CD14-positive monocyte (primary cell): ENCODE data around the gene ENGASE. TPM values are rescaled to one million over a fixed set of nuclear protein-coding genes. Genes with fewer than 3 reads are reported as not detected.

Experiments
- DNase-seq, 3 donors: peaks; one replicate each; pipeline ENCODE4 v3.0.0-alpha.2; 2011 to 2022
- H2AFZ ChIP-seq: 2 replicates; pipeline ENCODE4 v1.6.0; 2012; ENCODE audit warnings: mild to moderate bottlenecking, low read depth, low read length, inconsistent platforms; ENCODE audit not compliant: insufficient read depth, poor library complexity, severe bottlenecking
- H3K27ac ChIP-seq, 2 donors: 1 replicate in 1 of 2; 2 replicates in 1 of 2; pipeline ENCODE4 v1.5.1; 2012 to 2013; ENCODE audit warnings: low read length in 2 of 2, control low read depth in 1 of 2, inconsistent platforms in 1 of 2, low read depth in 1 of 2, mild to moderate bottlenecking in 1 of 2
- H3K27me3 ChIP-seq, 2 donors: one replicate each; pipeline versions ENCODE4 v1.6.0 to v1.6.1; 2011 to 2013; ENCODE audit warnings: low read length in 2 of 2; ENCODE audit not compliant: control insufficient read depth in 2 of 2, insufficient read depth in 2 of 2
- H3K36me3 ChIP-seq, 2 donors: replicated peaks in 1 of 2; 1 replicate in 1 of 2; 2 replicates in 1 of 2; pipeline versions ENCODE4 v1.5.1 to v1.6.1; 2012 to 2013; ENCODE audit warnings: low read length in 2 of 2, control low read depth in 1 of 2, inconsistent platforms in 1 of 2, mild to moderate bottlenecking in 1 of 2; ENCODE audit not compliant: insufficient read depth in 2 of 2, control insufficient read depth in 1 of 2
- H3K4me1 ChIP-seq, 2 donors: 1 replicate in 1 of 2; 2 replicates in 1 of 2; pipeline versions ENCODE4 v1.5.1 to v1.6.1; 2012 to 2013; ENCODE audit warnings: low read length in 2 of 2, control low read depth in 1 of 2, inconsistent platforms in 1 of 2, mild to moderate bottlenecking in 1 of 2, moderate library complexity in 1 of 2; ENCODE audit not compliant: insufficient read depth in 2 of 2, control insufficient read depth in 1 of 2
- H3K4me2 ChIP-seq: replicated peaks from 2 replicates; pipeline ENCODE3; 2012; ENCODE audit warnings: low read length, moderate library complexity, mild to moderate bottlenecking; ENCODE audit not compliant: poor library complexity, severe bottlenecking; ENCODE audit errors: extremely low read depth
- H3K4me3 ChIP-seq, 3 experiments: fragments of 200-600 bp in 1 of 3; sonication (generic) in 1 of 3; replicated peaks in 1 of 3; 1 replicate in 2 of 3; 2 replicates in 1 of 3; pipeline ENCODE4 v1.5.1; 2011 to 2013; ENCODE audit warnings: low read length in 3 of 3, mild to moderate bottlenecking in 3 of 3, control low read depth in 2 of 3, low read depth in 2 of 3, inconsistent platforms in 1 of 3, moderate library complexity in 1 of 3
- H3K79me2 ChIP-seq: 2 replicates; pipeline ENCODE4 v1.6.0; 2012; ENCODE audit warnings: mild to moderate bottlenecking, control low read depth, inconsistent platforms, low read length, moderate library complexity; ENCODE audit not compliant: insufficient read depth
- H3K9ac ChIP-seq: 2 replicates; pipeline ENCODE4 v1.6.0; 2017; ENCODE audit warnings: low read length, mild to moderate bottlenecking; ENCODE audit not compliant: insufficient read depth, poor library complexity, severe bottlenecking
- H3K9me3 ChIP-seq, 2 donors: replicated peaks in 1 of 2; 1 replicate in 1 of 2; 2 replicates in 1 of 2; pipeline versions ENCODE4 v1.5.1 to v1.6.1; 2012 to 2013; ENCODE audit warnings: low read length in 2 of 2, control low read depth in 1 of 2; ENCODE audit not compliant: control insufficient read depth in 1 of 2, insufficient read depth in 1 of 2
- H4K20me1 ChIP-seq: 2 replicates; pipeline ENCODE4 v1.6.0; 2012; ENCODE audit warnings: mild to moderate bottlenecking, low read length, control low read depth, moderate library complexity; ENCODE audit not compliant: insufficient read depth
- H3K27ac Mint-ChIP-seq, 7 donors: one replicate each; pipeline ENCODE4 v1.8.0; 2020; ENCODE audit warnings: mild to moderate bottlenecking in 7 of 7, mixed read lengths in 7 of 7, moderate library complexity in 6 of 7, inconsistent platforms in 2 of 7
- H3K27me3 Mint-ChIP-seq, 3 donors: one replicate each; pipeline ENCODE4 v1.8.0; 2021 to 2022; ENCODE audit warnings: low read depth in 3 of 3, mild to moderate bottlenecking in 3 of 3, mixed read lengths in 3 of 3, moderate library complexity in 3 of 3, inconsistent platforms in 1 of 3
- H3K36me3 Mint-ChIP-seq, 2 donors: one replicate each; pipeline ENCODE4 v1.8.0; 2020; ENCODE audit warnings: mixed read lengths in 2 of 2, inconsistent platforms in 1 of 2, mild to moderate bottlenecking in 1 of 2
- H3K4me1 Mint-ChIP-seq: one replicate; pipeline ENCODE4 v1.8.0; 2020; ENCODE audit warnings: mild to moderate bottlenecking, mixed read lengths
- H3K4me3 Mint-ChIP-seq, 2 donors: one replicate each; pipeline ENCODE4 v1.8.0; 2020; ENCODE audit warnings: mild to moderate bottlenecking in 2 of 2, mixed read lengths in 2 of 2, moderate library complexity in 1 of 2
- H3K9me3 Mint-ChIP-seq, 7 donors: one replicate each; pipeline ENCODE4 v1.8.0; 2020 to 2022; ENCODE audit warnings: mixed read lengths in 7 of 7, mild to moderate bottlenecking in 6 of 7, moderate library complexity in 6 of 7, inconsistent platforms in 2 of 7
- WGBS: methylation state at CpG from one replicate; pipeline ENCODE4 v1.1.5; 2013; ENCODE audit warnings: missing lambda C conversion rate; ENCODE audit not compliant: insufficient coverage; 5-methylcytosine and 5-hydroxymethylcytosine counted together
- intact Hi-C, 2 donors: fragments of 100-400 bp; cut with micrococcal nuclease; formaldehyde crosslinking; loops; one replicate each; pipeline versions ENCODE4 v1.15.0 to v1.15.1; 2023
- polyA plus RNA-seq, 3 donors: library from polyadenylated mRNA; depleted of rRNA in 1 of 3; unstranded in 2 of 3; stranded (reverse) in 1 of 3; fragments of 300-500 nt in 2 of 3; fragments of >200 nt in 1 of 3; fragmentation: Illumina TruSeq in 2 of 3; gene quantifications; 1 replicate in 2 of 3; 2 replicates in 1 of 3; pipeline ENCODE4 v1.2.3, GENCODE V29; 2012 to 2021
- TF ChIP-seq, protein P1 (sequence below): fragments of 200-600 bp; IDR thresholded peaks from one replicate; pipeline ENCODE4 v1.8.0; 2022; ENCODE audit warnings: antibody characterized with exemption, mild to moderate bottlenecking

Gene ENGASE
- polyA plus RNA-seq, 3 donors = 2.6 to 150 (median 3.0) TPM

DNA sequence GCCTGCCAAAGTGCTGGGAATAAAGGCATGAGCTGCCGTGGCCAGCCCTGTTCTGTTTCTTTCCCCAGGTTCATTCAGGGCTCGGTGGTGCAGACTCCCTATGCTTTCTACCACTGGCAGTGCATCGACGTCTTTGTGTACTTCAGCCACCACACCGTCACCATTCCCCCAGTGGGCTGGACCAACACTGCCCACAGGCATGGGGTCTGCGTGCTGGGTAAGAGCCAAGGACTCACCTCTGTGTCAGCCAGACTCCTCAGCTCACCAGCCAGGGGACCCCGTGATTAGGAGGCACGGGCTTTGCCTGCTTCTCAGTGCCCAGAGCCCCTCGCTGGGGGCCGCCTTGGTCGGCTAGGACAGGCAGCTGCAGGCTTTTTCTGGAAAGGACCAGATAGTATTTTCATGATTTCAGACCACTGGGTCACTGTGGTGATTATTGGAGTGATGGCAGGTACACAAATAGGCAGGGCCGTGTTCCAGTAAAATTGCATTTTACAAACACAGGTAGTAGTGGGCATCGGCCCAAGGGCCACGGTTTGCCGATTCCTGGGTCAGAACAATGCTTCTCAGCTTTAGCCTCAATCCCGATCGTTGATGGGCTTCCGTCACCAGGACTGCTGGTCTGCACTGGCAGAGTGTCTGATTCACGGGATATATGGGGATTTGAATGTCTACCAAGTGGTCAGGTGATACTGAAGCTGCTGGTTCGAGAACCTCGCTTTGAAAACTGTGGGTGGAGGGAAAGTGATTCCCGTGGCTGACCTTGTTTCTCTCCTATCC lies 5.0 kb downstream of the ENGASE start:
- H3K79me2 ChIP-seq = peaks cover 27% of the 10 kb centered on the region
- H4K20me1 ChIP-seq = peaks cover 30% of the 10 kb centered on the region
- H2AFZ ChIP-seq = no peak overlapping the region
- intact Hi-C loops = loop anchor here in 1 of 2 donors (5.0 kb wide), 1 partner anchor 32 kb away; no protein-coding TSS in a partner anchor
- peaks cover 17% of the 10 kb centered on the region for H3K4me1 Mint-ChIP-seq
- H3K27me3 Mint-ChIP-seq = peaks cover 0 to 3% (median 0%) of the 10 kb centered on the region in 3 donors
- H3K4me3 ChIP-seq = no peak overlapping the region
- no peak overlapping the region for H3K27ac ChIP-seq
- no peaks in the 10 kb centered on the region for H3K9me3 ChIP-seq
- no peak overlapping the region for H3K27ac Mint-ChIP-seq
- H3K4me1 ChIP-seq = peaks cover 13% of the 10 kb centered on the region in 2 donors
- no peak overlapping the region for H3K4me3 Mint-ChIP-seq
- H3K4me2 ChIP-seq = no peak overlapping the region
- H3K36me3 Mint-ChIP-seq = peaks cover 58 to 70% of the 10 kb centered on the region in 2 donors
- TF ChIP-seq, protein P1, sequence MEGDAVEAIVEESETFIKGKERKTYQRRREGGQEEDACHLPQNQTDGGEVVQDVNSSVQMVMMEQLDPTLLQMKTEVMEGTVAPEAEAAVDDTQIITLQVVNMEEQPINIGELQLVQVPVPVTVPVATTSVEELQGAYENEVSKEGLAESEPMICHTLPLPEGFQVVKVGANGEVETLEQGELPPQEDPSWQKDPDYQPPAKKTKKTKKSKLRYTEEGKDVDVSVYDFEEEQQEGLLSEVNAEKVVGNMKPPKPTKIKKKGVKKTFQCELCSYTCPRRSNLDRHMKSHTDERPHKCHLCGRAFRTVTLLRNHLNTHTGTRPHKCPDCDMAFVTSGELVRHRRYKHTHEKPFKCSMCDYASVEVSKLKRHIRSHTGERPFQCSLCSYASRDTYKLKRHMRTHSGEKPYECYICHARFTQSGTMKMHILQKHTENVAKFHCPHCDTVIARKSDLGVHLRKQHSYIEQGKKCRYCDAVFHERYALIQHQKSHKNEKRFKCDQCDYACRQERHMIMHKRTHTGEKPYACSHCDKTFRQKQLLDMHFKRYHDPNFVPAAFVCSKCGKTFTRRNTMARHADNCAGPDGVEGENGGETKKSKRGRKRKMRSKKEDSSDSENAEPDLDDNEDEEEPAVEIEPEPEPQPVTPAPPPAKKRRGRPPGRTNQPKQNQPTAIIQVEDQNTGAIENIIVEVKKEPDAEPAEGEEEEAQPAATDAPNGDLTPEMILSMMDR = no peak
- DNase-seq = no peak
- no peaks in the 10 kb centered on the region for H3K9me3 Mint-ChIP-seq
- H3K9ac ChIP-seq = no peak overlapping the region
- H3K36me3 ChIP-seq = peaks cover 58 to 76% of the 10 kb centered on the region in 2 donors
- 98% methylated on average over 20 of the region's 22 CpGs for WGBS
- H3K27me3 ChIP-seq = no peaks in the 10 kb centered on the region

DNA sequence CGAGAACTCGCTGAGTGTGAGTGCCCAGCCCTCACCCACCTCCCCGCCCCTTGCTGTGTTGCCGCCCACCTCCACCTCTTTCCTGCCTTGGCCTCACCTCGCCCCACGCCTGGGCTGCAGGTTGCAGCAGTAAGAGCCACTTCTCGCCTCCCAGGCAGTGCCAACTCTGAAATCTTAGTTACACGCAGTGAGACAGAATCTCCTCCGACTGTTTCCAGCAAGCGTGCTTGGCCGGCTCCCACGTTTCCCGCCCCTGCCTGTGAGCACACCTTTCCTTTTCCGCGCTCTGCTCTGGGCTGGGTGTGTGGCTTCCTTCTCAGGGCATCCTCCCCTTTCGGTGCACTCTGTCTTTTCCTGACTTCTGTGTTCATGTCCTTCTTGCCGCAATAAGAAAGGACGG lies 5.7 kb downstream of the ENGASE start:
- intact Hi-C loops = loop anchor here in 1 of 2 donors (5.0 kb wide), 1 partner anchor 33 kb away; no protein-coding TSS in a partner anchor
- Mint-ChIP-seq H3K9me3 (no peaks in the 10 kb centered on the region), H3K4me3 (no peak overlapping the region), H3K27me3 (peaks cover 0 to under 1% (median 0%) of the 10 kb centered on the region in 3 donors), H3K27ac (peak overlapping the region in 1 of 7 donors; percentile 2), H3K4me1 (peaks cover 15% of the 10 kb centered on the region), H3K36me3 (peaks cover 65 to 78% of the 10 kb centered on the region in 2 donors)
- Histone ChIP-seq H2AFZ (no peak overlapping the region), H3K79me2 (peaks cover 22% of the 10 kb centered on the region), H3K27ac (no peak overlapping the region), H3K27me3 (no peaks in the 10 kb centered on the region), H3K4me1 (peaks cover 12 to 13% of the 10 kb centered on the region in 2 donors), H3K4me2 (no peak overlapping the region), H3K9me3 (no peaks in the 10 kb centered on the region), H4K20me1 (peaks cover 30% of the 10 kb centered on the region), H3K9ac (no peak overlapping the region), H3K4me3 (no peak overlapping the region), H3K36me3 (peaks cover 65 to 83% of the 10 kb centered on the region in 2 donors)
- TF ChIP-seq, protein P1 = no peak
- 95% methylated on average over 18 of the region's 18 CpGs for WGBS
- no peak for DNase-seq
